A549 treated with RU486 at 1 μM for 4 hours (cell line): Measurements from ENCODE around the gene SLC38A8. TPM values are rescaled to one million over a fixed set of nuclear protein-coding genes. Genes with fewer than 3 reads are reported as not detected.

ENCODE experiments used
- total RNA-seq: library from RNA; stranded (reverse); fragments of 200-300 nt; extraction: Qiagen RNA extraction; gene quantifications from 5 replicates; pipeline ENCODE4 v1.2.3, GENCODE V29; 2022; ENCODE audit warnings: low read depth

SLC38A8 gene
- not detected in 5 replicates for total RNA-seq

GRCh38 chr16:84042308-84042878 is at the start of gene SLC38A8:
TSS of gene SLC38A8 (minus strand) at chr16:84042795. CDS start at chr16:84042157, 638 bp downstream.

GRCh38 chr16:83967838-83968305 is 74.7 kb downstream of the SLC38A8 start, which contains the start of gene NECAB2:
TSS of gene NECAB2 (plus strand) at chr16:83968244. CDS start at chr16:83968649, 405 bp downstream.

Other genes starting within 250 kb of the SLC38A8 start
- gene HSBP1, start 234.8 kb downstream of the SLC38A8 start, total RNA-seq = 148 to 189 TPM (median 177 TPM) in 5 replicates
- gene MLYCD, start 143.7 kb downstream of the SLC38A8 start, total RNA-seq = 1.3 to 2.6 TPM (median 2.1 TPM) in 5 replicates
- gene OSGIN1, start 89.6 kb downstream of the SLC38A8 start, total RNA-seq = 25.8 to 55.8 TPM (median 33.7 TPM) in 5 replicates
- 1.2 to 3.2 TPM (median 2.7 TPM) in 5 replicates for gene NECAB2, start 74.6 kb downstream of the SLC38A8 start, total RNA-seq
- gene MBTPS1, start 74.1 kb upstream of the SLC38A8 start, total RNA-seq = 36.9 to 45.0 TPM (median 43.4 TPM) in 5 replicates
- gene HSDL1, start 102.4 kb upstream of the SLC38A8 start, total RNA-seq = 16.7 to 20.9 TPM (median 17.6 TPM) in 5 replicates
- 0.17 to 0.50 TPM (median 0.35 TPM) in 5 replicates for gene DNAAF1, start 102.5 kb upstream of the SLC38A8 start, total RNA-seq
- gene TAF1C, start 144.3 kb upstream of the SLC38A8 start, total RNA-seq = 21.7 to 30.5 TPM (median 26.3 TPM) in 5 replicates
- not detected in 5 replicates for gene ADAD2, start 148.4 kb upstream of the SLC38A8 start, total RNA-seq
- gene KCNG4, start 197.2 kb upstream of the SLC38A8 start, total RNA-seq = not detected in 5 replicates